ENCODE measurements around the gene KIAA2012.
A peak's percentile ranks its signal among the peaks of the same experiment; 100 is the strongest.

The KIAA2012 gene

GRCh38 chr2:202035941-202036372, 37.1 kb upstream of the KIAA2012 start:
- no peak for DNase-seq (ENCODE audit: low read depth)
- TF ChIP-seq CTCF (IDR thresholded peaks at IDR 0.05; ENCODE audit: insufficient read depth, low read depth, low read length, missing control alignments): no peak
- no peak overlapping the region for H3K4me3 ChIP-seq (ENCODE audit: low read length)

- no peak overlapping the region for H3K4me3 ChIP-seq (ENCODE audit: low read length)
- TF ChIP-seq CTCF (IDR thresholded peaks at IDR 0.05; ENCODE audit: insufficient read depth, low read depth, low read length, missing control alignments): no peak
- no peak for DNase-seq (ENCODE audit: low read depth)
Measured at GRCh38 chr2:202036601-202037037, 36.4 kb upstream of the KIAA2012 start.

- no peak overlapping the region for H3K4me3 ChIP-seq (ENCODE audit: low read length)
- no peak for DNase-seq (ENCODE audit: low read depth)
- TF ChIP-seq CTCF (IDR thresholded peaks at IDR 0.05; ENCODE audit: insufficient read depth, low read depth, low read length, missing control alignments): no peak
Measured at GRCh38 chr2:202037086-202037485, 36.0 kb upstream of the KIAA2012 start.

GRCh38 chr2:202038471-202039277, 34.4 kb upstream of the KIAA2012 start:
- no peak overlapping the region for H3K4me3 ChIP-seq (ENCODE audit: low read length)
- TF ChIP-seq CTCF (IDR thresholded peaks at IDR 0.05; ENCODE audit: insufficient read depth, low read depth, low read length, missing control alignments): no peak
- DNase-seq (ENCODE audit: low read depth): peak; percentile 26

- no peak for DNase-seq (ENCODE audit: low read depth)
- TF ChIP-seq CTCF (IDR thresholded peaks at IDR 0.05; ENCODE audit: insufficient read depth, low read depth, low read length, missing control alignments): no peak
- no peak overlapping the region for H3K4me3 ChIP-seq (ENCODE audit: low read length)
Measured at GRCh38 chr2:202039278-202040078, 33.6 kb upstream of the KIAA2012 start.

GRCh38 chr2:202040079-202040844, 32.8 kb upstream of the KIAA2012 start:
- DNase-seq (ENCODE audit: low read depth): no peak
- no peak overlapping the region for H3K4me3 ChIP-seq (ENCODE audit: low read length)
- no peak for TF ChIP-seq CTCF (IDR thresholded peaks at IDR 0.05; ENCODE audit: insufficient read depth, low read depth, low read length, missing control alignments)
